GM18519 (cell line): ENCODE data around the gene TMEM156.
"Not testable (repeated sequence)": the region's sequence is repeated elsewhere in the genome, so short reads cannot be mapped to it uniquely, and the experiment has no call there.

Source experiments
- ATAC-seq: cut with Tn5 transposase; IDR thresholded peaks from one replicate; pipeline ENCODE4 v1.9.1; 2021; ENCODE audit warnings: mild to moderate bottlenecking, moderate library complexity; ENCODE audit not compliant: unreplicated experiment, low FRiP score

The TMEM156 gene

GRCh38 chr4:38964942-38965775 lies 67.0 kb downstream of the TMEM156 start:
- ATAC-seq, result no peak

- ATAC-seq, result not testable (repeated sequence)
These were observed 73.0 kb downstream of the TMEM156 start for GRCh38 chr4:38959248-38959647.

DNA sequence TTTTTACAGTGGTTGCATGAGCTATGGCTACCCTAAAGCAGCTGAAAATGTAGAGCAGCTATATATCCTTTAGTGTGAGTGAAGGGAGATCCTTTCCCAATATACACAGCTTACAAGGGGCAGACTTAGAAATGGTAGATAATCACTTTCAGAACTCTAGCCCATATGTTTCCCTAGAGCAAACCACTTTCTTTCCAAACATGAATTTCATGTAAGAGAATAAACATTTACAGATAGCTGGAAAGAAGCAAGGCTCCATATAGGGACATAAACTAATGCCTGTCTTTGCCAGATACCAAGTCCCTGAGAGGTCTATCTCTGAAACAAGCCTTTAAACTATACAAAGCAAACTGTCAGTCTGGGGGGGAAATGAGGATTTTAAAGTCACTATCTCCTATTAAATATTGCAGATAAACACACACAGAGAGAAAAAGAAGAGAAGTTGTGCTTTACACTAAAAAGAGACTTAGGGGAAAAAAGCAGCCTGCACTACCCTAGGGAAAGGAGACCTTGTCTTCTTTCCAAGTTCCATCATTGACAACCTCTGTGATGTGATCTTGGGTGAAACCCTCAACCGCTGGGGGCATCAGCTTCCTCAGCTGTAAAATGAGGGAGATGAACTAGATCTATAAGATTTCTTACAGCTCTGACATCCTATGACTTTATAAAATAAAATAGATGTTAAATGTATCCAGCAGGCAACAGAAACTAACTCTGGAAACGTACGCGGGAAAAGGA lies 73.6 kb downstream of the TMEM156 start:
- no peak for ATAC-seq

DNA sequence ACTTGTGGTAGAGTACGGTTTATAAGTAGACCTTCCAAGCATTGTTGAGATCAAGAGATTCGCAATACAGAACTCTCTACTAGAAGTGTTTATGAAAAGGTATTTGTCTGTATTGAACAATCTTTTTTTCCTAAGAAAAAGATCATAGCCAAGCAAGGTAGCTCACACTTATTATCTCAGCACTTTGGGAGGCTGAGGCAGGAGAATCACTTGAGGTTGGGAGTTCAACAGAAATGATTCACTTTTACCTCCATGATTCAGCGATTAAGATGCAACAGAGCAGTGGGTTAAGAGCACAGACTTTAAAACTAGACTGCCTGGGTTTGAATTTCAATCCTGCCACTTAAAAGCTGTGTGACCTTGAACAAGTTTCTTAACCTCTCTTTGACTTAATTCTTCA lies 74.3 kb downstream of the TMEM156 start:
- no peak for ATAC-seq

- ATAC-seq, result no peak
These were observed 74.9 kb downstream of the TMEM156 start for GRCh38 chr4:38957261-38957815.

- ATAC-seq, result no peak
These were observed 76.3 kb downstream of the TMEM156 start for GRCh38 chr4:38955957-38956356.

DNA sequence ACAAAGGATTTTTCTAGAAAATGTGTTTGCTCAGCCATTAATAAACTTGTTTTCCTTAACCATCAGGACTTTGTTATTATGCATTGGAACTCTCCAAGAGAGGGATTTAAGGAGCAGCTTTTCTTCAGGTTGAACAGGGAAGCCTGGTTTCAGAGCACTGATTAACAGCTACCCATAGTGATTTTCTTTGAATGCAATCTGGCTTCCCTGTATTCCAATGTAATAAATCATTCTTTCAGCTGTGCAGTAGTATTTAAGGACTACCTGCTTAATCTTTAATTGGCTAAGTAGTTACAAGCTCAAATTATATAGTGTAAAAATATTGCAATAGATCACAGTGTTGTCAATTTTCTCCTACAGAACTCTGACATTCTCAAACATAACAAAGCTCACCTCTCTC lies 77.5 kb downstream of the TMEM156 start:
- ATAC-seq, result no peak

DNA sequence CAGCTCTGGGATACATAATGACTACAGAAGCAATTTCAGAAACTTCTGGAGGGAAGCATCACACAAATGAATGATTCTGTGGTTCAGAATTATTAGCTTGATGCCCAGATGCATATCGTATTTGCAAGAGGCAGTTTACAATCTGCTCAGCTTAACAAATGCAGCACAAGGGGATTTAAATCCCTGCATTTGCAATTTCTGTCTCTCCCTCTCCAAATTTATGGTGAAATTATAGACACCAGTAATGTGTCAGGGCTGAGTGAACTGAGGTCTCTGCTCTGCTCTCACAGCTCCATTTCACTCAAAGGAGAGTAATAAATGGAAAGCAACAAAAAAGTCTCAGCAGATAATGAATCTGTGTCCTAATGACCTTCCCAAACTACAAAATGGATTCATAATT lies 80.2 kb downstream of the TMEM156 start:
- no peak for ATAC-seq

DNA sequence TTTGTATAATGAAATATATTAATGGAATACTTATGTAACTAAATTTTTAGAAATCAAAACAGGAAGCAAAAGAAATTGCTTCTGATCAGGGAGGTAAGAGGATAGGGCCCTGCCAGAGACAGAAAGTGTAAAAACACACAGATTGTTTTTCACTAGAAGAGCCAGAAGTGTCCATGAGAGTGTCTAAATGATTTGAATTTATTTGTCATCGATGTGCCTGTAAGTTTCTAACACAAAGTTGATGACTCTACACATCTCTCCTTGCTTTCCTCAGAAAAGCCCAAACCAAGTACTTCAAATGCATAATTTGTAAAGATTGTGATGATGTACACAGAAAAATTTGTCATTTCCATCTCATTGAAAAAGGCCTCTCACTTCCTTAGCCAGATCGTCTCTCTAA lies 80.6 kb downstream of the TMEM156 start:
- no peak for ATAC-seq

- no peak for ATAC-seq
These were observed 81.5 kb downstream of the TMEM156 start for GRCh38 chr4:38950734-38951133.

DNA sequence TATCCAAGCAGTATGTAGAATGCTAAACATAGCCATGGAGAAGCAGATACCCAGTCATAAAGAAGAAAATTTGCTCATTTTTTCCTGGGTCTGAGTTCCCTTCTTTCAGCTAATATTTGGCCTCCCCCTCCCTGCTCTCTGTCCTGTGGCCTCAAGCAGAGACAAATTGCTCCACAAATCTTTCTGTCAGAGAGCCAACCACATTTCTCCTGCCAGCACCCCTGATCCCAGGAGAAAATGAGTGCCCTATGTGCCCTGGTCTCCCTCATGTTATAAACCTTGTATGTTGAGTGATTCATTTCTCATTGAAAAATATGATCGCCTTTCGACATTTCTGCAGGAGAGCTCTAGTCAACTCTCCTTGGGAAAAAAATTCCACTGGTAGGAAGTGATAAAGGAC lies 82.0 kb downstream of the TMEM156 start:
- ATAC-seq, result no peak

DNA sequence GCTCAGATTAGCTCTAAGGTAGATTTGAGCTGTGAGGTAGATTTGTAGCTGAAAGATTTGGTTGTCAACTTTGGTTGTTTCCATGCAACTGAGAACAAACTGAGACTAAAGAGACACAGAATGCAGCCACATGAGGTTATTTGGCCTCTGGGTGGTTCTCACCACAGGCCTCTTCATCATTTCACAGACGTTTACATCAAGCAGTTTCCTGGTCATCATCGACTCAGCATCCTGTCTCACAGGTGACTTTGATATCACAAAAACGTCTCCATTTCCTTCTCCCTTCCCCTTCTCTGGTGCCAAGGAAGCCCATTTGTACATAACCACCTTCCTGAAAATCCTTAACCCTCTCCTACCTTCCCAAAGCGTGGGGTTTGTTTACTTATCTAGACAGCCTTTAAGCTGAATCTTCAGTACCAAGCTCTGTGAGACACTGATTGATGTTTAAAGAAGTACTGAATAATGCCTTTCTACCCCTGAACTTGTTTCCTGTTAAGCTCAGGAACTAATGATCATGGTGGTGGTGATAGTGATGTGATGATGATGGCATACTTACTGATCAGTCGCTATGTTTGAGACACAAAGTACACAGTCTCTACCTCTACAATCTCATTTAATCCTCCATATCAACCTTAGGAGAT lies 82.7 kb downstream of the TMEM156 start:
- ATAC-seq, result no peak

DNA sequence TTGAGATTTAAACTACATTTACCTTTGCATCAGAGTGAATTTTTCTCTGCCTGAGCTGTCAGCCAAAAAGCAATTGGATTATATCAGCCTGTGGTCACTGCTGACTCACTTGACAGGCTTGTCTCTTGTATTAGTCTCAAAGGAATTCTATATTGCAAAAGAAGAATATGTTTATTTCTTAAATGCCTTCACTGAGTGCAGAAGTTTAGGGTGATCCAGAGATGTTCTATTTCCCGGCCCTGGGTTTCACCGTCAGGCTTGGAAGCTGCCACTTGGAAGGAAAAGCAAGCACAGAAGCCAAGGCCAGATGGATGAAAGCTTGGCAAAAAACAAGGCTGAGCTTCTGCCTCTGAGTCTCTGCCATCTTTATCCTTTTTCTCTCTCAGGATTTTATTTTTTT lies 83.7 kb downstream of the TMEM156 start:
- ATAC-seq, result no peak

GRCh38 chr4:38946919-38947318 lies 85.3 kb downstream of the TMEM156 start:
- no peak for ATAC-seq

GRCh38 chr4:38944440-38944839 lies 87.8 kb downstream of the TMEM156 start:
- ATAC-seq, result no peak

DNA sequence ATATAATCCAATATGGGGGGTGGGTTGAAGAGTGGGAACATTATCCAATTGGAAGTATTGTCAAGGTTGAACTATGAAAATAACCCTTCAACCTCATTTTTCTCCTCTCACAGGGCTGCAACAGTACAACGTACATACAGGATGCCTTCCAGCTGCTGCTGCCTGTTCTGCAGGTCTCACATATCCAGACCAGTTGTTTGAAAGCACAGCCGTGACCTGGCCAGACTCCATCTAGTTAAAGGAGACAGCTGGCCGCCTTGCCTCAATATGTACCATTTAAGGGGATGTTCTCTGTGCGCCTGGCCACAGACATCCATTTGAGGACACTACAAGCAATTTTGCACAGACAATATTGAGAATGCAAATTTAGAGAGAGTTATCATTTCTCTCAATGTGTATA lies 88.9 kb downstream of the TMEM156 start:
- no peak for ATAC-seq

DNA sequence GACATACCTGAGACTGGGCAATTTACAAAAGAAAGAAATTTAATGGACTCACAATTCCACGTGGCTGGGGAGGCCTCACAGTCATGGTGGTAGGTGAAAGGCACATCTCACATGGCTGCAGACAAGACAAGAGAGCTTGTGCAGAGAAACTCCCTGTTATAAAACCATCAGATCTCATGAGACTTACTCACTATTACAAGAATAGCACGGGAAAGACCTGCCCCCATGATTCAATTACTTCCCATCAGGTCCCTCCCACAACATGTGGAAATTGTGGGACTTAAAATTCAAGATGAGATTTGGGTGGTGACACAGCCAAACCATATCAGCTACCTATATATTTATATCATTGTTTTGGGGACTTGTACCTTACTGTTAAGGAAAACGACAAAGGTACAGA lies 90.3 kb downstream of the TMEM156 start:
- ATAC-seq, result not testable (repeated sequence)

- ATAC-seq, result no peak
These were observed 91.7 kb downstream of the TMEM156 start for GRCh38 chr4:38940476-38940875.

- ATAC-seq, result peak; percentile 74
These were observed 93.0 kb downstream of the TMEM156 start for GRCh38 chr4:38939165-38939564.

- no peak for ATAC-seq
These were observed 96.7 kb downstream of the TMEM156 start for GRCh38 chr4:38935391-38936073.

GRCh38 chr4:38931125-38931524 lies 101.1 kb downstream of the TMEM156 start:
- no peak for ATAC-seq
